K562 (cell line): ENCODE results near the gene TMEM60. TPM values are rescaled to one million over a fixed set of nuclear protein-coding genes. Genes with fewer than 3 reads are reported as not detected.

Experiments used
- BDP1 ChIP-seq: IDR thresholded peaks from 3 replicates; pipeline ENCODE4 v1.6.1; 2011; ENCODE audit not compliant: insufficient read length, insufficient read depth
- BRD9 ChIP-seq: fragments of 450-650 bp; IDR thresholded peaks from 2 replicates; pipeline ENCODE4 v1.6.1; 2018; ENCODE audit warnings: low read depth; ENCODE audit not compliant: partially characterized antibody
- CREBBP ChIP-seq: IDR thresholded peaks from one replicate; pipeline ENCODE4 v1.6.1; 2012; ENCODE audit warnings: low read depth, mild to moderate bottlenecking, control low read depth, inconsistent platforms, low read length
- DMBX1 ChIP-seq: fragments of 250-450 bp; sonication (Bioruptor Pico); IDR thresholded peaks from 2 replicates; pipeline ENCODE4 v1.8.0; 2022; ENCODE audit warnings: inconsistent platforms, mild to moderate bottlenecking, moderate library complexity, borderline replicate concordance
- GATAD2B ChIP-seq: fragments of 450-650 bp; IDR thresholded peaks from 2 replicates; pipeline ENCODE4 v1.6.1; 2017; ENCODE audit warnings: mild to moderate bottlenecking, borderline replicate concordance
- HDAC8 ChIP-seq: fragments of 450-650 bp; IDR thresholded peaks from 2 replicates; pipeline ENCODE4 v1.6.1; 2016; ENCODE audit warnings: mild to moderate bottlenecking, missing genetic modification characterization, moderate library complexity, missing compliant biosample characterization
- KLF16 ChIP-seq: IDR thresholded peaks from 2 replicates; pipeline ENCODE4 v1.6.1; 2016; ENCODE audit warnings: antibody characterized with exemption
- POLR2AphosphoS2 ChIP-seq: IDR thresholded peaks from 2 replicates; pipeline ENCODE4 v1.6.1; 2012; ENCODE audit warnings: low read length, improper control_type of control experiment
- RBM22 ChIP-seq: fragments of 200-400 bp; formaldehyde crosslinking; IDR thresholded peaks from 2 replicates; pipeline ENCODE4 v1.6.1; 2018; ENCODE audit warnings: low read length, low read depth; ENCODE audit not compliant: poor library complexity, severe bottlenecking
- RBM34 ChIP-seq: fragments of 200-400 bp; formaldehyde crosslinking; IDR thresholded peaks from 2 replicates; pipeline ENCODE4 v1.6.1; 2018; ENCODE audit warnings: low read length, borderline replicate concordance; ENCODE audit not compliant: insufficient read depth
- RCOR1 ChIP-seq, 2 experiments: IDR thresholded peaks; 2 replicates each; pipeline ENCODE4 v1.6.1; 2012; ENCODE audit warnings: low read depth in 2 of 2, low read length in 2 of 2, borderline replicate concordance in 1 of 2, improper control_type of control experiment in 1 of 2
- ZBTB17 ChIP-seq: fragments of 450-650 bp; formaldehyde crosslinking; IDR thresholded peaks from 2 replicates; pipeline ENCODE4 v1.4.0; 2020; ENCODE audit warnings: mild to moderate bottlenecking
- ZNF551 ChIP-seq: fragments of 250-450 bp; sonication (Bioruptor Pico); IDR thresholded peaks from 2 replicates; pipeline ENCODE4 v1.5.0; 2021; ENCODE audit warnings: mild to moderate bottlenecking, moderate library complexity
- polyA plus RNA-seq, 8 experiments: library from polyadenylated mRNA; depleted of rRNA in 4 of 8; stranded (reverse) in 5 of 8; unstranded in 3 of 8; fragments of >200 nt; fragmentation: Nextera tagmentation in 2 of 8; fragmentation: Illumina TruSeq in 1 of 8; extraction: Ambion mirVana in 2 of 8; extraction: Trizol in 1 of 8; gene quantifications; 2 replicates each; pipeline versions ENCODE4 v1.2.1 to v1.2.3, GENCODE V29; 2011 to 2014; ENCODE audit warnings: inconsistent platforms in 1 of 8, missing spikeins in 1 of 8
- total RNA-seq, 7 experiments: library from RNA; depleted of rRNA in 6 of 7; stranded (reverse); fragments of >200 nt in 6 of 7; fragmentation: Illumina TruSeq in 2 of 7; extraction: Trizol in 2 of 7; gene quantifications; 2 replicates each; pipeline versions ENCODE4 v1.2.1 to v1.2.3, GENCODE V29; 2011 to 2021; ENCODE audit warnings: low replicate concordance in 1 of 7
- TF ChIP-seq, protein P1 (sequence below), 2 experiments: fragments of 250-450 bp in 1 of 2; fragments of 450-650 bp in 1 of 2; sonication (Bioruptor Pico) in 1 of 2; IDR thresholded peaks; 2 replicates each; pipeline versions ENCODE4 v1.6.1 to v1.8.0; 2016 to 2021; ENCODE audit warnings: mild to moderate bottlenecking in 2 of 2, moderate library complexity in 2 of 2, missing compliant biosample characterization in 1 of 2, missing genetic modification characterization in 1 of 2
- TF ChIP-seq, protein P2 (sequence below): fragments of 450-650 bp; conservative IDR thresholded peaks from 2 replicates; pipeline ENCODE4 v1.6.1; 2016; ENCODE audit warnings: missing genetic modification characterization, low read depth, mild to moderate bottlenecking, control low read depth, missing compliant biosample characterization
- TF ChIP-seq, protein P3 (sequence below), 2 experiments: IDR thresholded peaks in 1 of 2; conservative IDR thresholded peaks in 1 of 2; 2 replicates each; pipeline ENCODE4 v1.6.1; 2016; ENCODE audit warnings: low read depth in 2 of 2, mild to moderate bottlenecking in 1 of 2, missing compliant biosample characterization in 1 of 2, missing genetic modification characterization in 1 of 2, moderate library complexity in 1 of 2
- TF ChIP-seq, protein P4 (sequence below): fragments of 450-650 bp; conservative IDR thresholded peaks from 2 replicates; pipeline ENCODE4 v1.6.1; 2016; ENCODE audit warnings: missing genetic modification characterization, low read depth, mild to moderate bottlenecking, missing compliant biosample characterization, moderate library complexity

Gene TMEM60
- total and polyA plus RNA-seq, 9 of the 15 experiments (the other 6 are each of a cell fraction or from before 2014, with no cell fraction given): 12.5 to 140 (median 38.4) TPM

DNA sequence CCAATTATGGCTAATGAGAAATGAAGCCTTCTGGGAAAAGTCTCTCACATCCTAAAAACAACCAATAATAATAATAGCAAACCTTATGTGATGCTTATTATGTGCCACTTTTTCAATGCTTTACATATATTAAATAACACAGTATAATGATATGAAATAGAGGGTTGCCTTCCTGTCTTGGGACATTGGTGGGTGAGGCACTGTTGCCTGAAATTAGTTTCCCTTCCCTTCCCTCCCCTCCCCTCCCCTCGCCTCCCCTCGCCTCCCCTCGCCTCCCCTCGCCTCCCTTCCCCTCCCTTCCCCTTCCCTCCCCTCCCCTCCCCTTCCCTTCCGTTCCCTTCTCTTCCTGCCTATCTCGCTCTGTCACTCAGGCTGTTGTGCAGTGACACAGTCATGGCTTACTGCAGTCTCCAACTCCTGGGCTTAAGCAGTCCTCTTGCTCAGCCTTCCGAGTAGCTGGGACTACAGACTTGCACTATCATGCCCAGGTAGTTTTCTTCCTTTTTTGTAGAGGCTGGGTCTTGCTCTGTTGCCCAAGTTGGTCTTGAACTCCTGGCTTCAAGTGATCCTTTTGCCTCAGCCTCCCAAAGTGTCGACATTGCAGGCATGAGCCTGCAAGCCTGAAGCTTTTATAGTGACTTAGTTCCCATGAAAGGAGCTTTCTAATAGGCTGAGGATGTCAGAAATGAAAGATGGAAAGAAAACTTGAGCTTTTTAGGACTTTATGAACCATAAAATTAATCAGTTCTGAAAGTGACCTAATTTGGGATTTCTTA, 48.3 kb upstream of the TMEM60 start (continued):
- TF ChIP-seq KLF16 (no peak), CREBBP (no peak), ZBTB17 (CRISPR knock-in tag) (no peak), HDAC8 (tag) (no peak), RCOR1 (IDR thresholded peaks at IDR 0.05; ENCODE audit: borderline replicate concordance in 1 of 2, low read depth in 2 of 2, low read length in 2 of 2) (peak in 1 of 2 experiments; percentile 5; a peak in 1 of 4 replicates), DMBX1 (CRISPR knock-in tag) (no peak), POLR2AphosphoS2 (no peak), BRD9 (no peak), RBM22 (no peak), GATAD2B (no peak), ZNF551 (CRISPR knock-in tag) (no peak), BDP1 (no peak), RBM34 (no peak)
- TF ChIP-seq, protein P1, sequence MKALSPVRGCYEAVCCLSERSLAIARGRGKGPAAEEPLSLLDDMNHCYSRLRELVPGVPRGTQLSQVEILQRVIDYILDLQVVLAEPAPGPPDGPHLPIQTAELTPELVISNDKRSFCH (CRISPR knock-in tag; IDR thresholded peaks at IDR 0.05): no peak
- TF ChIP-seq, protein P1 (tag; IDR thresholded peaks at IDR 0.05): no peak
- TF ChIP-seq, protein P2, sequence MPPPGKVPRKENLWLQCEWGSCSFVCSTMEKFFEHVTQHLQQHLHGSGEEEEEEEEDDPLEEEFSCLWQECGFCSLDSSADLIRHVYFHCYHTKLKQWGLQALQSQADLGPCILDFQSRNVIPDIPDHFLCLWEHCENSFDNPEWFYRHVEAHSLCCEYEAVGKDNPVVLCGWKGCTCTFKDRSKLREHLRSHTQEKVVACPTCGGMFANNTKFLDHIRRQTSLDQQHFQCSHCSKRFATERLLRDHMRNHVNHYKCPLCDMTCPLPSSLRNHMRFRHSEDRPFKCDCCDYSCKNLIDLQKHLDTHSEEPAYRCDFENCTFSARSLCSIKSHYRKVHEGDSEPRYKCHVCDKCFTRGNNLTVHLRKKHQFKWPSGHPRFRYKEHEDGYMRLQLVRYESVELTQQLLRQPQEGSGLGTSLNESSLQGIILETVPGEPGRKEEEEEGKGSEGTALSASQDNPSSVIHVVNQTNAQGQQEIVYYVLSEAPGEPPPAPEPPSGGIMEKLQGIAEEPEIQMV (tag): no peak
- TF ChIP-seq, protein P3, sequence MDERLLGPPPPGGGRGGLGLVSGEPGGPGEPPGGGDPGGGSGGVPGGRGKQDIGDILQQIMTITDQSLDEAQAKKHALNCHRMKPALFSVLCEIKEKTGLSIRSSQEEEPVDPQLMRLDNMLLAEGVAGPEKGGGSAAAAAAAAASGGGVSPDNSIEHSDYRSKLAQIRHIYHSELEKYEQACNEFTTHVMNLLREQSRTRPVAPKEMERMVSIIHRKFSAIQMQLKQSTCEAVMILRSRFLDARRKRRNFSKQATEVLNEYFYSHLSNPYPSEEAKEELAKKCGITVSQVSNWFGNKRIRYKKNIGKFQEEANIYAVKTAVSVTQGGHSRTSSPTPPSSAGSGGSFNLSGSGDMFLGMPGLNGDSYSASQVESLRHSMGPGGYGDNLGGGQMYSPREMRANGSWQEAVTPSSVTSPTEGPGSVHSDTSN (CRISPR knock-in tag; IDR thresholded peaks at IDR 0.05; ENCODE audit: low read depth): no peak; the same call in none of the 2 replicates
- TF ChIP-seq, protein P3 (tag; conservative IDR thresholded peaks at IDR 0.05; ENCODE audit: low read depth): peak; percentile 77
- TF ChIP-seq, protein P4, sequence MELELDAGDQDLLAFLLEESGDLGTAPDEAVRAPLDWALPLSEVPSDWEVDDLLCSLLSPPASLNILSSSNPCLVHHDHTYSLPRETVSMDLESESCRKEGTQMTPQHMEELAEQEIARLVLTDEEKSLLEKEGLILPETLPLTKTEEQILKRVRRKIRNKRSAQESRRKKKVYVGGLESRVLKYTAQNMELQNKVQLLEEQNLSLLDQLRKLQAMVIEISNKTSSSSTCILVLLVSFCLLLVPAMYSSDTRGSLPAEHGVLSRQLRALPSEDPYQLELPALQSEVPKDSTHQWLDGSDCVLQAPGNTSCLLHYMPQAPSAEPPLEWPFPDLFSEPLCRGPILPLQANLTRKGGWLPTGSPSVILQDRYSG (tag): no peak
